HEK293 (cell line): ENCODE results near the gene PRTG.
A peak's percentile ranks its signal among the peaks of the same experiment; 100 is the strongest.

Experiments
- CTCF ChIA-PET: fragments of 350-600 bp; formaldehyde crosslinking; extraction: SDS; loops from one replicate; lab custom pipeline; 2021; ENCODE audit warnings: antibody characterized with exemption; lab: Yijun Ruan, JAX
- POLR2A ChIA-PET: fragments of 300-600 bp; formaldehyde crosslinking; extraction: SDS; loops from one replicate; lab custom pipeline; 2020; ENCODE audit warnings: antibody characterized with exemption, inconsistent platforms; lab: Yijun Ruan, JAX
- H3K27ac ChIP-seq: fragments of 200-500 bp; sonication (Bioruptor generic); 2 replicates; pipeline ENCODE4 v1.5.1; 2014; ENCODE audit warnings: low read depth, low read length, control low read depth, inconsistent platforms; ENCODE audit errors: extremely low read depth
- H3K36me3 ChIP-seq, 2 experiments: fragments of 200-500 bp in 1 of 2; sonication (Bioruptor generic) in 1 of 2; 1 replicate in 1 of 2; 2 replicates in 1 of 2; pipeline ENCODE4 v1.5.1; 2014 to 2017; ENCODE audit warnings: inconsistent platforms in 2 of 2, low read length in 2 of 2; ENCODE audit not compliant: control insufficient read depth in 2 of 2, insufficient read depth in 1 of 2
- H3K4me1 ChIP-seq: fragments of 200-500 bp; sonication (Bioruptor generic); 2 replicates; pipeline ENCODE4 v1.5.1; 2014; ENCODE audit warnings: mild to moderate bottlenecking, low read length, inconsistent platforms; ENCODE audit not compliant: control insufficient read depth, insufficient read depth
- H3K4me3 ChIP-seq: 2 replicates; pipeline ENCODE4 v1.5.1; 2011; ENCODE audit warnings: low read depth, mild to moderate bottlenecking, control low read depth, low read length, moderate library complexity
- H3K9me3 ChIP-seq: fragments of 200-500 bp; sonication (Bioruptor generic); 2 replicates; pipeline ENCODE4 v1.5.1; 2014; ENCODE audit warnings: low read depth, low read length, inconsistent platforms; ENCODE audit not compliant: control insufficient read depth, insufficient read depth
- FEZF1 ChIP-seq: fragments of 450-650 bp; formaldehyde crosslinking; IDR thresholded peaks from 2 replicates; pipeline ENCODE4 v1.5.1; 2016; ENCODE audit warnings: missing biosample characterization, missing genetic modification characterization
- GLIS1 ChIP-seq: fragments of 450-650 bp; formaldehyde crosslinking; IDR thresholded peaks from 2 replicates; pipeline ENCODE4 v1.5.1; 2016; ENCODE audit warnings: missing biosample characterization, missing genetic modification characterization
- HOXC10 ChIP-seq: sonication (generic); formaldehyde crosslinking; IDR thresholded peaks from 2 replicates; pipeline ENCODE4 v1.8.1; 2023; ENCODE audit warnings: mild to moderate bottlenecking, missing genetic modification reagents
- HOXD13 ChIP-seq: sonication (generic); formaldehyde crosslinking; IDR thresholded peaks from 2 replicates; pipeline ENCODE4 v1.8.0; 2022; ENCODE audit warnings: missing genetic modification reagents, borderline replicate concordance
- IKZF3 ChIP-seq: fragments of 450-650 bp; IDR thresholded peaks from 2 replicates; pipeline ENCODE4 v1.5.0; 2018; ENCODE audit warnings: missing biosample characterization, mild to moderate bottlenecking, missing genetic modification characterization, moderate library complexity
- KLF16 ChIP-seq: fragments of 450-650 bp; formaldehyde crosslinking; IDR thresholded peaks from 2 replicates; pipeline ENCODE4 v1.5.1; 2017; ENCODE audit warnings: missing biosample characterization, missing genetic modification characterization
- MEIS1 ChIP-seq: sonication (generic); formaldehyde crosslinking; IDR thresholded peaks from 2 replicates; pipeline ENCODE4 v1.8.1; 2022; ENCODE audit warnings: missing genetic modification reagents, mild to moderate bottlenecking, borderline replicate concordance
- OSR2 ChIP-seq: fragments of 450-650 bp; formaldehyde crosslinking; IDR thresholded peaks from 2 replicates; pipeline ENCODE4 v1.5.1; 2016; ENCODE audit warnings: missing biosample characterization, missing genetic modification characterization
- OVOL3 ChIP-seq: fragments of 450-650 bp; formaldehyde crosslinking; IDR thresholded peaks from 2 replicates; pipeline ENCODE4 v1.5.1; 2016; ENCODE audit warnings: missing biosample characterization, missing genetic modification characterization
- PRDM6 ChIP-seq: fragments of 450-650 bp; formaldehyde crosslinking; IDR thresholded peaks from 2 replicates; pipeline ENCODE4 v1.5.1; 2017; ENCODE audit warnings: missing biosample characterization, missing genetic modification characterization
- SP3 ChIP-seq: fragments of 450-650 bp; formaldehyde crosslinking; IDR thresholded peaks from 2 replicates; pipeline ENCODE4 v1.5.1; 2016; ENCODE audit warnings: missing biosample characterization, missing genetic modification characterization
- ZBTB17 ChIP-seq: fragments of 450-650 bp; formaldehyde crosslinking; IDR thresholded peaks from 2 replicates; pipeline ENCODE4 v1.5.1; 2016; ENCODE audit warnings: missing biosample characterization, missing genetic modification characterization
- ZBTB21 ChIP-seq: fragments of 450-650 bp; formaldehyde crosslinking; IDR thresholded peaks from 2 replicates; pipeline ENCODE4 v1.5.1; 2017; ENCODE audit warnings: missing biosample characterization, missing genetic modification characterization
- ZNF121 ChIP-seq: fragments of 450-650 bp; formaldehyde crosslinking; IDR thresholded peaks from 2 replicates; pipeline ENCODE4 v1.5.1; 2016; ENCODE audit warnings: missing biosample characterization, missing genetic modification characterization
- ZNF146 ChIP-seq: fragments of 450-650 bp; formaldehyde crosslinking; IDR thresholded peaks from 2 replicates; pipeline ENCODE4 v1.5.1; 2016; ENCODE audit warnings: missing biosample characterization, missing genetic modification characterization
- ZNF157 ChIP-seq: fragments of 450-650 bp; formaldehyde crosslinking; IDR thresholded peaks from 2 replicates; pipeline ENCODE4 v1.5.1; 2016; ENCODE audit warnings: missing biosample characterization, missing genetic modification characterization
- ZNF335 ChIP-seq: fragments of 450-650 bp; formaldehyde crosslinking; conservative IDR thresholded peaks from 2 replicates; pipeline ENCODE4 v1.5.1; 2016; ENCODE audit warnings: missing biosample characterization, missing genetic modification characterization
- ZNF366 ChIP-seq: fragments of 450-650 bp; formaldehyde crosslinking; conservative IDR thresholded peaks from 2 replicates; pipeline ENCODE4 v1.5.1; 2016; ENCODE audit warnings: missing biosample characterization, missing genetic modification characterization
- ZNF488 ChIP-seq: fragments of 450-650 bp; formaldehyde crosslinking; IDR thresholded peaks from 2 replicates; pipeline ENCODE4 v1.5.1; 2016; ENCODE audit warnings: missing biosample characterization, missing genetic modification characterization
- ZNF544 ChIP-seq: fragments of 450-650 bp; formaldehyde crosslinking; IDR thresholded peaks from 2 replicates; pipeline ENCODE4 v1.5.0; 2017; ENCODE audit warnings: missing biosample characterization, missing genetic modification characterization
- ZNF549 ChIP-seq: fragments of 450-650 bp; IDR thresholded peaks from 2 replicates; pipeline ENCODE4 v1.5.1; 2018; ENCODE audit warnings: missing biosample characterization, missing genetic modification characterization, mild to moderate bottlenecking, inconsistent platforms, moderate library complexity
- ZNF600 ChIP-seq: fragments of 450-650 bp; formaldehyde crosslinking; IDR thresholded peaks from 2 replicates; pipeline ENCODE4 v1.5.1; 2016; ENCODE audit warnings: missing biosample characterization, missing genetic modification characterization
- ZNF747 ChIP-seq: fragments of 450-650 bp; formaldehyde crosslinking; IDR thresholded peaks from 2 replicates; pipeline ENCODE4 v1.5.1; 2016; ENCODE audit warnings: missing biosample characterization, missing genetic modification characterization
- ZNF776 ChIP-seq: fragments of 450-650 bp; formaldehyde crosslinking; IDR thresholded peaks from 2 replicates; pipeline ENCODE4 v1.5.0; 2017; ENCODE audit warnings: missing biosample characterization, missing genetic modification characterization, borderline replicate concordance
- TF ChIP-seq, protein P1 (sequence below): fragments of 450-650 bp; IDR thresholded peaks from 2 replicates; pipeline ENCODE4 v1.5.1; 2018; ENCODE audit warnings: missing biosample characterization, missing genetic modification characterization
- TF ChIP-seq, protein P2 (sequence below): fragments of 450-650 bp; formaldehyde crosslinking; IDR thresholded peaks from 2 replicates; pipeline ENCODE4 v1.5.1; 2017; ENCODE audit warnings: missing biosample characterization, missing genetic modification characterization
- TF ChIP-seq, protein P3 (sequence below): fragments of 450-650 bp; formaldehyde crosslinking; IDR thresholded peaks from 2 replicates; pipeline ENCODE4 v1.5.1; 2016; ENCODE audit warnings: missing biosample characterization, missing genetic modification characterization, low read depth

PRTG gene

GRCh38 chr15:55654561-55655031, 88.4 kb downstream of the PRTG start:
- Histone ChIP-seq H3K36me3 (no peaks in the 10 kb centered on the region; a peak in 1 of 3 replicates), H3K27ac (no peak overlapping the region), H3K4me3 (no peak overlapping the region), H3K4me1 (peaks cover 10% of the 10 kb centered on the region), H3K9me3 (no peaks in the 10 kb centered on the region)
- TF ChIP-seq HOXD13 (CRISPR knock-in tag) (no peak), MEIS1 (CRISPR knock-in tag) (no peak), PRDM6 (tag by site-specific recombination) (peak; percentile 64; the same call in 1 of the 2 replicates), FEZF1 (tag by site-specific recombination) (0 out of 2 replicates have a peak, but pooled peaks have one; percentile 8), SP3 (no peak), OSR2 (peak; percentile 96), GLIS1 (tag by site-specific recombination) (no peak), ZNF146 (no peak), ZNF157 (tag by site-specific recombination) (no peak), ZNF776 (tag by site-specific recombination) (no peak), ZBTB17 (tag by site-specific recombination) (peak; percentile 46)
- TF ChIP-seq, protein P1, sequence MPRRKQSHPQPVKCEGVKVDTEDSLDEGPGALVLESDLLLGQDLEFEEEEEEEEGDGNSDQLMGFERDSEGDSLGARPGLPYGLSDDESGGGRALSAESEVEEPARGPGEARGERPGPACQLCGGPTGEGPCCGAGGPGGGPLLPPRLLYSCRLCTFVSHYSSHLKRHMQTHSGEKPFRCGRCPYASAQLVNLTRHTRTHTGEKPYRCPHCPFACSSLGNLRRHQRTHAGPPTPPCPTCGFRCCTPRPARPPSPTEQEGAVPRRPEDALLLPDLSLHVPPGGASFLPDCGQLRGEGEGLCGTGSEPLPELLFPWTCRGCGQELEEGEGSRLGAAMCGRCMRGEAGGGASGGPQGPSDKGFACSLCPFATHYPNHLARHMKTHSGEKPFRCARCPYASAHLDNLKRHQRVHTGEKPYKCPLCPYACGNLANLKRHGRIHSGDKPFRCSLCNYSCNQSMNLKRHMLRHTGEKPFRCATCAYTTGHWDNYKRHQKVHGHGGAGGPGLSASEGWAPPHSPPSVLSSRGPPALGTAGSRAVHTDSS (tag by site-specific recombination), result no peak
- TF ChIP-seq, protein P2, sequence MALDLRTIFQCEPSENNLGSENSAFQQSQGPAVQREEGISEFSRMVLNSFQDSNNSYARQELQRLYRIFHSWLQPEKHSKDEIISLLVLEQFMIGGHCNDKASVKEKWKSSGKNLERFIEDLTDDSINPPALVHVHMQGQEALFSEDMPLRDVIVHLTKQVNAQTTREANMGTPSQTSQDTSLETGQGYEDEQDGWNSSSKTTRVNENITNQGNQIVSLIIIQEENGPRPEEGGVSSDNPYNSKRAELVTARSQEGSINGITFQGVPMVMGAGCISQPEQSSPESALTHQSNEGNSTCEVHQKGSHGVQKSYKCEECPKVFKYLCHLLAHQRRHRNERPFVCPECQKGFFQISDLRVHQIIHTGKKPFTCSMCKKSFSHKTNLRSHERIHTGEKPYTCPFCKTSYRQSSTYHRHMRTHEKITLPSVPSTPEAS, result no peak
- ChIA-PET CTCF (interaction anchor here (0.6 kb wide), 1 partner anchor 437 kb away, joined by 4 read pairs; no protein-coding TSS in a partner anchor), POLR2A (interaction anchor here (0.5 kb wide), 1 partner anchor 51 kb away, joined by 4 read pairs; no protein-coding TSS in a partner anchor)

- H3K9me3 ChIP-seq, result no peaks in the 10 kb centered on the region
- CTCF ChIA-PET, result interaction anchor here (1.0 kb wide), 1 partner anchor 121 kb away, joined by 3 read pairs; no protein-coding TSS in a partner anchor
- no peak overlapping the region for H3K27ac ChIP-seq
- peaks cover 8% of the 10 kb centered on the region for H3K4me1 ChIP-seq
- H3K4me3 ChIP-seq, result no peak overlapping the region
- POLR2A ChIA-PET, result no interaction called here
- H3K36me3 ChIP-seq, result no peaks in the 10 kb centered on the region; a peak in 1 of 3 replicates
- TF ChIP-seq ZNF121 (tag by site-specific recombination), result no peak
- no peak for TF ChIP-seq HOXC10
- no peak for TF ChIP-seq IKZF3
- no peak for TF ChIP-seq ZNF366
- TF ChIP-seq ZNF146, result no peak
- no peak for TF ChIP-seq ZNF544 (tag by site-specific recombination)
- no peak for TF ChIP-seq ZNF747 (tag by site-specific recombination)
- TF ChIP-seq KLF16, result no peak
- TF ChIP-seq, protein P3, sequence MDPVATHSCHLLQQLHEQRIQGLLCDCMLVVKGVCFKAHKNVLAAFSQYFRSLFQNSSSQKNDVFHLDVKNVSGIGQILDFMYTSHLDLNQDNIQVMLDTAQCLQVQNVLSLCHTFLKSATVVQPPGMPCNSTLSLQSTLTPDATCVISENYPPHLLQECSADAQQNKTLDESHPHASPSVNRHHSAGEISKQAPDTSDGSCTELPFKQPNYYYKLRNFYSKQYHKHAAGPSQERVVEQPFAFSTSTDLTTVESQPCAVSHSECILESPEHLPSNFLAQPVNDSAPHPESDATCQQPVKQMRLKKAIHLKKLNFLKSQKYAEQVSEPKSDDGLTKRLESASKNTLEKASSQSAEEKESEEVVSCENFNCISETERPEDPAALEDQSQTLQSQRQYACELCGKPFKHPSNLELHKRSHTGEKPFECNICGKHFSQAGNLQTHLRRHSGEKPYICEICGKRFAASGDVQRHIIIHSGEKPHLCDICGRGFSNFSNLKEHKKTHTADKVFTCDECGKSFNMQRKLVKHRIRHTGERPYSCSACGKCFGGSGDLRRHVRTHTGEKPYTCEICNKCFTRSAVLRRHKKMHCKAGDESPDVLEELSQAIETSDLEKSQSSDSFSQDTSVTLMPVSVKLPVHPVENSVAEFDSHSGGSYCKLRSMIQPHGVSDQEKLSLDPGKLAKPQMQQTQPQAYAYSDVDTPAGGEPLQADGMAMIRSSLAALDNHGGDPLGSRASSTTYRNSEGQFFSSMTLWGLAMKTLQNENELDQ (tag by site-specific recombination), result no peak
- TF ChIP-seq ZBTB21, result no peak
- TF ChIP-seq ZNF335 (tag by site-specific recombination), result no peak
- no peak for TF ChIP-seq ZNF488 (tag by site-specific recombination)
- TF ChIP-seq ZNF600, result no peak
- no peak for TF ChIP-seq OVOL3 (tag by site-specific recombination)
- no peak for TF ChIP-seq ZNF549 (tag by site-specific recombination)
These were observed 90.0 kb downstream of the PRTG start for GRCh38 chr15:55652909-55653495.
